ENCODE measurements around the gene TMBIM1. TPM values are rescaled to one million over a fixed set of nuclear protein-coding genes. Genes with fewer than 3 reads are reported as not detected.

TMBIM1 gene
- total RNA-seq, result 100 to 1,000 TPM; 324 to 369 TPM

GRCh38 chr2:218292048-218293014 is at the start of gene TMBIM1:
Gene TMBIM1, minus strand, starts transcription at chr2:218292503. Its CDS starts 10,362 bp downstream, at chr2:218282141.
- no peaks in the 10 kb centered on the region for H3K27me3 ChIP-seq (replicated peaks; ENCODE audit: insufficient read depth)
- H3K27ac ChIP-seq, result peak within 1 kb of the TSS; percentile 96 to 99
- H3K36me3 ChIP-seq, result no peaks in the 10 kb centered on the region
- TF ChIP-seq CTCF (IDR thresholded peaks at IDR 0.05), result peak; percentile 78
- H3K4me1 ChIP-seq (ENCODE audit: control insufficient read depth in 1 of 2, low read depth in 2 of 2), result peaks cover 62 to 89% of the 10 kb centered on the region in 2 donors
- DNase-seq (ENCODE audit: low spot score) (no peak), ATAC-seq (ENCODE audit: insufficient number of reproducible peaks, low FRiP score, low read depth) (peak; percentile 46)
- H3K4me3 ChIP-seq, result peak within 1 kb of the TSS; percentile 94
- H3K9me3 ChIP-seq, result no peaks in the 10 kb centered on the region

GRCh38 chr2:218341381-218341780 is 49.1 kb upstream of the TMBIM1 start:
- H3K4me3 ChIP-seq, result no peak overlapping the region
- no peaks in the 10 kb centered on the region for H3K27me3 ChIP-seq (replicated peaks; ENCODE audit: insufficient read depth)
- no peaks in the 10 kb centered on the region for H3K36me3 ChIP-seq
- peaks cover 30 to 38% of the 10 kb centered on the region in 2 donors for H3K4me1 ChIP-seq (ENCODE audit: control insufficient read depth in 1 of 2, low read depth in 2 of 2)
- ATAC-seq (ENCODE audit: insufficient number of reproducible peaks, low FRiP score, low read depth), result no peak
- DNase-seq (ENCODE audit: low spot score), result no peak
- no peaks in the 10 kb centered on the region for H3K9me3 ChIP-seq
- no peak overlapping the region for H3K27ac ChIP-seq
- no peak for TF ChIP-seq CTCF (IDR thresholded peaks at IDR 0.05)

GRCh38 chr2:218340656-218341055 is 48.4 kb upstream of the TMBIM1 start:
- Histone ChIP-seq H3K27ac (no peak overlapping the region), H3K4me1 (ENCODE audit: control insufficient read depth in 1 of 2, low read depth in 2 of 2) (peaks cover 28 to 31% of the 10 kb centered on the region in 2 donors), H3K27me3 (replicated peaks; ENCODE audit: insufficient read depth) (no peaks in the 10 kb centered on the region), H3K4me3 (no peak overlapping the region), H3K9me3 (no peaks in the 10 kb centered on the region), H3K36me3 (no peaks in the 10 kb centered on the region)
- DNase-seq (ENCODE audit: low spot score) (no peak), ATAC-seq (ENCODE audit: insufficient number of reproducible peaks, low FRiP score, low read depth) (no peak)
- TF ChIP-seq CTCF (IDR thresholded peaks at IDR 0.05), result no peak

- Histone ChIP-seq H3K4me3 (no peak overlapping the region), H3K27me3 (replicated peaks; ENCODE audit: insufficient read depth) (no peaks in the 10 kb centered on the region), H3K36me3 (no peaks in the 10 kb centered on the region), H3K9me3 (no peaks in the 10 kb centered on the region), H3K27ac (no peak overlapping the region), H3K4me1 (ENCODE audit: control insufficient read depth in 1 of 2, low read depth in 2 of 2) (peaks cover 4 to 10% of the 10 kb centered on the region in 2 donors)
- no peak for TF ChIP-seq CTCF (IDR thresholded peaks at IDR 0.05)
- ATAC-seq (ENCODE audit: insufficient number of reproducible peaks, low FRiP score, low read depth), result no peak
- no peak for DNase-seq (ENCODE audit: low spot score)
These were observed 42.2 kb upstream of the TMBIM1 start for GRCh38 chr2:218334531-218334930.

GRCh38 chr2:218332920-218333645 is 40.8 kb upstream of the TMBIM1 start:
- peaks cover 8 to 19% of the 10 kb centered on the region in 2 donors for H3K4me1 ChIP-seq (ENCODE audit: control insufficient read depth in 1 of 2, low read depth in 2 of 2)
- peak overlapping the region in 1 of 2 donors; percentile 53 for H3K27ac ChIP-seq
- H3K9me3 ChIP-seq, result no peaks in the 10 kb centered on the region
- DNase-seq (ENCODE audit: low spot score), result no peak
- no peak for ATAC-seq (ENCODE audit: insufficient number of reproducible peaks, low FRiP score, low read depth)
- no peaks in the 10 kb centered on the region for H3K27me3 ChIP-seq (replicated peaks; ENCODE audit: insufficient read depth)
- no peak for TF ChIP-seq CTCF (IDR thresholded peaks at IDR 0.05)
- no peaks in the 10 kb centered on the region for H3K36me3 ChIP-seq
- H3K4me3 ChIP-seq, result no peak overlapping the region

All from thoracic aorta (tissue), 2 donors.